Neuronal stem cell (in vitro differentiated cells): ENCODE measurements around the gene TAF6.

ENCODE experiments used
- DNase-seq: peaks from one replicate; pipeline ENCODE4 v3.0.0-alpha.2; 2013; ENCODE audit warnings: low spot score
- H2AFZ ChIP-seq: one replicate; pipeline ENCODE4 v1.6.1; 2013; ENCODE audit warnings: mild to moderate bottlenecking, low read length, inconsistent platforms
- H2AK5ac ChIP-seq: 2 replicates; pipeline ENCODE4 v1.6.1; 2013; ENCODE audit warnings: low read depth, mild to moderate bottlenecking, inconsistent platforms, low read length, moderate library complexity, mixed read lengths
- H2BK120ac ChIP-seq: 2 replicates; pipeline ENCODE4 v1.6.1; 2013; ENCODE audit warnings: low read depth, mild to moderate bottlenecking, inconsistent platforms, low read length, moderate library complexity, mixed read lengths
- H2BK12ac ChIP-seq: one replicate; pipeline ENCODE4 v1.6.1; 2013; ENCODE audit warnings: low read length, inconsistent platforms
- H2BK15ac ChIP-seq: 2 replicates; pipeline ENCODE4 v1.6.1; 2013; ENCODE audit warnings: mild to moderate bottlenecking, low read length, inconsistent platforms, mixed read lengths
- H2BK5ac ChIP-seq: one replicate; pipeline ENCODE4 v1.6.1; 2013; ENCODE audit warnings: inconsistent platforms, mild to moderate bottlenecking, low read length, moderate library complexity
- H3K14ac ChIP-seq: one replicate; pipeline ENCODE4 v1.6.1; 2013; ENCODE audit warnings: low read length, inconsistent platforms
- H3K18ac ChIP-seq: 2 replicates; pipeline ENCODE4 v1.6.1; 2013; ENCODE audit warnings: low read length, inconsistent platforms
- H3K23ac ChIP-seq: 2 replicates; pipeline ENCODE4 v1.6.1; 2013; ENCODE audit warnings: low read depth, mild to moderate bottlenecking, mixed read lengths, low read length, inconsistent platforms; ENCODE audit not compliant: poor library complexity
- H3K27ac ChIP-seq: replicated peaks from 3 replicates; pipeline ENCODE4 v1.5.1; 2013; ENCODE audit warnings: low read length, inconsistent platforms
- H3K27me3 ChIP-seq, 3 experiments: 2 replicates each; pipeline ENCODE4 v1.6.1; 2013; ENCODE audit warnings: low read length in 3 of 3, mild to moderate bottlenecking in 2 of 3, inconsistent platforms in 1 of 3, low read depth in 1 of 3, mixed read lengths in 1 of 3, moderate library complexity in 1 of 3; ENCODE audit not compliant: control insufficient read depth in 3 of 3, insufficient read depth in 3 of 3
- H3K36me3 ChIP-seq, 2 donors: replicated peaks in 1 of 2; 2 replicates each; pipeline ENCODE4 v1.6.1; 2013; ENCODE audit warnings: low read length in 2 of 2; ENCODE audit not compliant: control insufficient read depth in 2 of 2, insufficient read depth in 2 of 2
- H3K4ac ChIP-seq: 2 replicates; pipeline ENCODE4 v1.6.1; 2013; ENCODE audit warnings: inconsistent platforms, mild to moderate bottlenecking, low read length, moderate library complexity
- H3K4me1 ChIP-seq, 2 donors: 1 replicate in 1 of 2; 2 replicates in 1 of 2; pipeline ENCODE4 v1.6.1; 2013; ENCODE audit warnings: low read length in 2 of 2, low read depth in 1 of 2; ENCODE audit not compliant: control insufficient read depth in 2 of 2, insufficient read depth in 1 of 2
- H3K4me2 ChIP-seq: one replicate; pipeline ENCODE4 v1.6.1; 2013; ENCODE audit warnings: mild to moderate bottlenecking, low read length, inconsistent platforms; ENCODE audit not compliant: insufficient read depth, poor library complexity, severe bottlenecking
- H3K4me3 ChIP-seq, 2 donors: 2 replicates each; pipeline ENCODE4 v1.5.1; 2013; ENCODE audit warnings: low read length in 2 of 2, mild to moderate bottlenecking in 2 of 2, inconsistent platforms in 1 of 2, moderate library complexity in 1 of 2
- H3K79me1 ChIP-seq: one replicate; pipeline ENCODE4 v1.6.1; 2013; ENCODE audit warnings: low read depth, mild to moderate bottlenecking, inconsistent platforms, low read length, moderate library complexity
- H3K9ac ChIP-seq: one replicate; pipeline ENCODE4 v1.6.1; 2013; ENCODE audit warnings: mild to moderate bottlenecking, low read depth, low read length, inconsistent platforms; ENCODE audit not compliant: poor library complexity
- H3K9me3 ChIP-seq, 2 donors: replicated peaks in 1 of 2; 2 replicates each; pipeline versions ENCODE3 to v1.6.1; 2013; ENCODE audit warnings: low read length in 2 of 2, mild to moderate bottlenecking in 2 of 2, inconsistent platforms in 1 of 2, low read depth in 1 of 2, mixed read lengths in 1 of 2, moderate library complexity in 1 of 2; ENCODE audit not compliant: control insufficient read depth in 2 of 2, insufficient read depth in 1 of 2
- H4K8ac ChIP-seq: one replicate; pipeline ENCODE4 v1.6.1; 2013; ENCODE audit warnings: low read depth, mild to moderate bottlenecking, inconsistent platforms, low read length, moderate library complexity
- H4K91ac ChIP-seq: one replicate; pipeline ENCODE4 v1.6.1; 2013; ENCODE audit warnings: low read length, low read depth, mild to moderate bottlenecking, inconsistent platforms; ENCODE audit not compliant: poor library complexity
- WGBS, 2 donors: extraction: QIAGEN DNeasy Blood & Tissue Kit; methylation state at CpG; one replicate each; pipeline ENCODE4 v1.1.7; 2013; ENCODE audit warnings: missing lambda C conversion rate in 2 of 2, mixed read lengths in 1 of 2; ENCODE audit not compliant: insufficient read length in 2 of 2, insufficient replicate concordance in 1 of 2; ENCODE audit errors: extremely low coverage in 2 of 2; 5-methylcytosine and 5-hydroxymethylcytosine counted together

TAF6 gene

DNA sequence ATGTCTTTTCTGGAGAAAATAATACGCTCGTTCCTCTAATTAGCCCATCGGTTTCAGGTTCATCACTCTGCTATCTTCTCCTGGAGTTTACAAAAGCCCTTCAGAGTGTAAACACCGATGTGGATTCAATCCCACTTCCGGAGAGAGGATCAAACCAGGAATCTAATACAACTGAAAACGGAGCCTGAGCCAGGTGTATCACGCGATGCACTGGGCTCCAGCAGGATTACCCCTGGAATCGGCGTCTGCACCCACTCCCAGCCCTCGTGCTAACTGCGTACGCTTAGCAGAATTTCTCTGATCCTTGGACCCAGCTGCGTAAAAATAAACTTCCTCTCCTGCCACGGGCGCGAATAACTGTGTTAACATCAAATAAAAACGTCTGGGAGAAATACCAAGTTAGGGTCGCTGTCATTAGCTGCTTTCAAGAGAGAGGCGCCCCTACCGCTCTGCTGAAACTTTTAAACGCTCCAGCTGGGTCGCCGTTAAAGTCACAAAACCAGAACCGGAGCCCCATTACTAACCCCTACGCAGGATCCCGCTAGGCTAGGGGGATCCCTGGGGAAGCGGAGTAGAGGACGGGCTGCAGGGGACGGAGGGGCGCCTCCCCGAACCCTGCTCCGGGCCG lies 38.1 kb downstream of the TAF6 start:
- Histone ChIP-seq H4K91ac (peak overlapping the region; percentile 94), H3K4ac (peak overlapping the region; percentile 70), H3K23ac (peak overlapping the region; percentile 100), H3K9me3 (peaks cover 19 to 33% of the 10 kb centered on the region in 2 donors), H2BK120ac (peak overlapping the region; percentile 97), H2BK12ac (no peak overlapping the region), H2BK5ac (no peak overlapping the region), H4K8ac (no peak overlapping the region), H2BK15ac (peak overlapping the region; percentile 88), H3K27ac (no peak overlapping the region), H3K14ac (no peak overlapping the region), H3K4me3 (peak overlapping the region; percentile 99 to 100), H3K4me2 (peak overlapping the region; percentile 46), H3K4me1 (peaks cover 3 to 11% of the 10 kb centered on the region in 2 donors), H2AFZ (peak overlapping the region; percentile 78), H3K9ac (peak overlapping the region; percentile 95), H3K18ac (peak overlapping the region; percentile 98), H3K36me3 (peaks cover 26 to 43% of the 10 kb centered on the region in 2 donors), H2AK5ac (peak overlapping the region; percentile 89), H3K79me1 (peaks cover 7% of the 10 kb centered on the region), H3K27me3 (peaks cover 0 to 2% (median 0%) of the 10 kb centered on the region in 3 experiments)
- no CpG with 5 or more reads among the region's 34 CpGs for WGBS, 2 donors
- no peak for DNase-seq

DNA sequence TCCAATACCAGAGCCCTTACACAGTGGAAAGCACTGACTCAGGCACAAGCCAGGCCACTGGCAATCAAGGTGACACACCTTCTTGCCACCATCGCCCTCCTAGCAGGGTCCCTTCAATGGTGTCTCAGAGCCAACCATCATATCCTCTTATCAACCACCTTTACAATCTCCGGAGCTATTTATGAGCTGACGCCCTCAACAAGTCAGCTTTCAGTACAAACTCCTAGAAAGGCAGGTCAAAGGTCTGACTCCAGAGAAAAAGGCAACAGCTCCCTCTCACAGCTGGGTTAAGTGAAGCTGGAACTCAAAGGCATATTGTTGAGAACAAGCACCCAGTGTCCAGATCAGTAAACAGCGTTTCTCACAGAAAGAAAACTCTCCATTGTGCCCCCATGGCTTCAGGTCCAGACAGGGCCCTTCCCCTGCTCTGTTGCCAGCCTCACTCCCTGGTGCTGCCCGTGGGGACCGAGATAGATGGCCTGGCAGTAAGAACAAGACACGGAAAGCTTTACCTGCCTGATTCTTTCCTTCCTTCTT lies 40.1 kb downstream of the TAF6 start:
- H2AFZ ChIP-seq, result no peak overlapping the region

GRCh38 chr7:100077205-100077604 lies 42.0 kb downstream of the TAF6 start:
- Histone ChIP-seq H3K9ac (no peak overlapping the region), H3K4me3 (no peak overlapping the region), H4K91ac (no peak overlapping the region), H3K4me1 (peaks cover 1 to 6% of the 10 kb centered on the region in 2 donors), H3K27ac (no peak overlapping the region), H3K79me1 (peaks cover 9% of the 10 kb centered on the region), H2AFZ (no peak overlapping the region), H3K9me3 (peaks cover 50 to 70% of the 10 kb centered on the region in 2 donors), H2BK5ac (no peak overlapping the region), H3K4ac (no peak overlapping the region), H3K4me2 (no peak overlapping the region), H3K23ac (no peak overlapping the region), H3K36me3 (peaks cover 61 to 81% of the 10 kb centered on the region in 2 donors), H4K8ac (no peak overlapping the region), H2BK120ac (no peak overlapping the region), H3K18ac (no peak overlapping the region), H3K14ac (no peak overlapping the region), H3K27me3 (no peaks in the 10 kb centered on the region), H2BK12ac (no peak overlapping the region), H2BK15ac (no peak overlapping the region), H2AK5ac (no peak overlapping the region)
- WGBS, 2 donors, result no CpG with 5 or more reads among the region's 4 CpGs
- no peak for DNase-seq

More for the DNA sequence above, 40.1 kb downstream of the TAF6 start:
- Histone ChIP-seq H3K4ac (no peak overlapping the region), H3K23ac (no peak overlapping the region), H3K4me1 (peaks cover 3 to 11% of the 10 kb centered on the region in 2 donors), H2AK5ac (no peak overlapping the region), H3K27ac (no peak overlapping the region), H3K79me1 (peaks cover 9% of the 10 kb centered on the region), H4K91ac (no peak overlapping the region), H2BK5ac (no peak overlapping the region), H3K18ac (no peak overlapping the region), H3K36me3 (peaks cover 45 to 62% of the 10 kb centered on the region in 2 donors), H2BK120ac (no peak overlapping the region), H4K8ac (no peak overlapping the region), H3K9ac (no peak overlapping the region), H3K9me3 (peaks cover 33 to 51% of the 10 kb centered on the region in 2 donors), H3K27me3 (no peaks in the 10 kb centered on the region), H3K4me2 (no peak overlapping the region), H3K14ac (no peak overlapping the region), H2BK15ac (no peak overlapping the region), H2BK12ac (no peak overlapping the region), H3K4me3 (peak overlapping the region in 1 of 2 donors; percentile 13)
- WGBS, 2 donors, result no CpG with 5 or more reads among the region's 7 CpGs
- no peak for DNase-seq

DNA sequence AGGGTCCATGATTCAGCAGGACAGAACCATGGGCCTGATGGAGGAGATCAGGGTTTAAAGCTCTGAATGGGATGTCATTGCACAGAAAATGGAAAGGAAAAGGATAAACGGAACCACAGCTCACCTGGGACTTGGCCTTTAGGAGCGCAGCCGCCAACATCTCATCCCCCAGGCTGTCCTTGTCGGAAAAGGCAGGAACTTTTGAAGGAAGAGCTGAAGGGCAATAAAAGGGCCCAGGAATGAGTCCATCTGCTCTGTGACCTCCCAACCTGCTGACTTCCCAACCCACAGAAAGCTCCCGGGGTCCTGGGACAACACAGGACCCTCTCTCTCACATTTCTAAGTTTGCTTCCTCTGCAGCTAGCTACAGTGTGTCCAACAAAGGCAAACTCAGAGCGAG lies 43.7 kb downstream of the TAF6 start:
- Histone ChIP-seq H4K8ac (no peak overlapping the region), H2BK5ac (no peak overlapping the region), H3K4me2 (no peak overlapping the region), H3K18ac (no peak overlapping the region), H3K27me3 (no peaks in the 10 kb centered on the region), H3K4me1 (peaks cover 1 to 5% of the 10 kb centered on the region in 2 donors), H2AFZ (no peak overlapping the region), H3K4me3 (no peak overlapping the region), H3K23ac (no peak overlapping the region), H3K14ac (no peak overlapping the region), H2BK12ac (no peak overlapping the region), H3K36me3 (peaks cover 79 to 99% of the 10 kb centered on the region in 2 donors), H3K79me1 (peaks cover 7% of the 10 kb centered on the region), H2AK5ac (no peak overlapping the region), H4K91ac (no peak overlapping the region), H3K4ac (no peak overlapping the region), H3K9ac (no peak overlapping the region), H2BK15ac (no peak overlapping the region), H3K9me3 (peaks cover 67 to 88% of the 10 kb centered on the region in 2 donors), H3K27ac (no peak overlapping the region), H2BK120ac (no peak overlapping the region)
- DNase-seq, result no peak
- WGBS, 2 donors, result no CpG with 5 or more reads among the region's 6 CpGs
